ENCODE results near the gene LRRFIP1.

GRCh38 chr2:237708491-237708890, 81.1 kb downstream of the LRRFIP1 start:
- TF ChIP-seq CTCF (IDR thresholded peaks at IDR 0.05; ENCODE audit: low read length): no peak
- TF ChIP-seq EZH2phosphoT487 (IDR thresholded peaks at IDR 0.05; ENCODE audit: low read length): no peak
- no peak for TF ChIP-seq EZH2 (optimal IDR thresholded peaks at IDR 0.05; ENCODE audit: low read depth, low read length)

Data from MM.1S (cell line).